ENCODE data around the gene OR6N1.

OR6N1 gene

GRCh38 chr1:158771950-158772866 is at the start of gene OR6N1:
OR6N1 (minus strand) TSS chr1:158772195; CDS start chr1:158766682, 5,513 bp downstream.
- DNase-seq = no peak

GRCh38 chr1:158821723-158822122 is 49.7 kb upstream of the OR6N1 start:
- no peak for DNase-seq

- DNase-seq = no peak
These were observed 47.8 kb upstream of the OR6N1 start for GRCh38 chr1:158819461-158820443.

GRCh38 chr1:158818975-158819431 is 47.0 kb upstream of the OR6N1 start:
- no peak for DNase-seq

GRCh38 chr1:158818560-158818959 is 46.6 kb upstream of the OR6N1 start:
- no peak for DNase-seq

- no peak for DNase-seq
These were observed 43.0 kb upstream of the OR6N1 start for GRCh38 chr1:158814970-158815369.

GRCh38 chr1:158813164-158813563 is 41.2 kb upstream of the OR6N1 start:
- no peak for DNase-seq

GRCh38 chr1:158812336-158812735 is 40.3 kb upstream of the OR6N1 start:
- no peak for DNase-seq

- DNase-seq = no peak
These were observed 38.3 kb upstream of the OR6N1 start for GRCh38 chr1:158810311-158810710.

GRCh38 chr1:158809862-158810261 is 37.9 kb upstream of the OR6N1 start:
- no peak for DNase-seq

- no peak for DNase-seq
These were observed 37.3 kb upstream of the OR6N1 start for GRCh38 chr1:158809256-158809655.

- no peak for DNase-seq
These were observed 35.0 kb upstream of the OR6N1 start for GRCh38 chr1:158806916-158807536.

GRCh38 chr1:158803678-158804077 is 31.7 kb upstream of the OR6N1 start:
- no peak for DNase-seq

- no peak for DNase-seq
These were observed 29.4 kb upstream of the OR6N1 start for GRCh38 chr1:158801396-158801795.

GRCh38 chr1:158800526-158800925 is 28.5 kb upstream of the OR6N1 start:
- DNase-seq = no peak

GRCh38 chr1:158799689-158800088 is 27.7 kb upstream of the OR6N1 start:
- no peak for DNase-seq

- no peak for DNase-seq
These were observed 26.5 kb upstream of the OR6N1 start for GRCh38 chr1:158798531-158798930.

- DNase-seq = no peak
These were observed 22.3 kb upstream of the OR6N1 start for GRCh38 chr1:158794247-158794646.

- no peak for DNase-seq
These were observed 21.6 kb upstream of the OR6N1 start for GRCh38 chr1:158793604-158794003.

- DNase-seq = no peak
These were observed 9.1 kb upstream of the OR6N1 start, which contains the start of gene OR6N2 for GRCh38 chr1:158781104-158781503. OR6N2 (minus strand) TSS chr1:158781204; CDS start chr1:158777635, 3,569 bp downstream.

GRCh38 chr1:158754420-158754819 is 17.6 kb downstream of the OR6N1 start, which contains the start of gene OR6K6:
OR6K6 (plus strand) TSS chr1:158754720; CDS start chr1:158754888, 168 bp downstream.
- DNase-seq = no peak

GRCh38 chr1:158752155-158752712 is 19.8 kb downstream of the OR6N1 start:
- DNase-seq = no peak
